ENCODE measurements around the gene ABCB9.
"Not testable (repeated sequence)": the region's sequence is repeated elsewhere in the genome, so short reads cannot be mapped to it uniquely, and the experiment has no call there.

Gene ABCB9

DNA sequence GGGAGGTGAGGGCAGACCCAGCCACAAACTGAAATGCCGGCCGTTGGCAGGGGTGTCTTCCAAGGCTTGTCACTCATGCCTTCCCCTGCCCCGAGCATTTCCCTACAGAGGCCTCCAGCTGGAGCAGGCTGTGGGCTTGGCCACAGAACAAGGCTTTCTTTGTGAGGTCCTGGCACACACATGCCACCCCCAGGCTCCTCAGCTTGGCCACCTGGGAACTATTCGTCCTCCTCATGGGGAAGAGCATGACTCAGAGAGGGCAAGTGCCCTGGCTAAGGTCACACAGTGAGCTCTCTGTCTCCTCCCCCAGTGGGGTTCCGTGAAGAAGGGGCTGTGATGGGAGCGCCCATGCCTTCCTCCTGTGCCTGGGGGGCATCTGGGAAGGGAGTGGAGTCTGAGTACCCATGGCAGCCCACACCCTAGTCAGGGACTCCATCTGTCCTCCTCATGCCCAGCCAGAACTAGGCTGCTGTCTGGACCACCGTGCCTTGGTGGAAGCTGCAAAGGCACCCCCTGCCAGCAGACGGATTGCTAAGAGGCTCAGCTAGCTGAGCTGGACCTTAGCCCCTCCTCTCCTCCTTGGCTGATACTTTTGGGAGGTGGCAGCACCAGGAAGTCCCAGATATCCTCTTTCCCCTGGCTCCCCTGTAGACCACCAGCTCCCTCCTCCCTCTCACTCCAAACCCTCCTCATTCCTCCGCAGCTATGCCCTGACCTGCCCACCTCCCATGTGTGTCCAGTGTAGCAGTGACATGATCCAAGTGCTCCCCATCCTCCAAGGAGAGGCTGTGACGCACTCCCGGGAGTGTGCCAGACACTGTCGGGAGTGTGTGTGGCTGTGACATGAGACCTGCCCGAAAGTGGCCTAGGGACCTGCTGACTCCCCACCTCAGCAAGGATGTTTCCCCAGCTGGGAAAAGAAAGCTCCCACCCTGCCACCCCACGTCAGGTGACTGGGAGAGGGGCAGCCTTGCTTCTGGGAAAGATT, 21.4 kb downstream of the ABCB9 start:
- DNase-seq = peak in 45 of 51 donors; percentile 16 to 92 (median 72)

DNA sequence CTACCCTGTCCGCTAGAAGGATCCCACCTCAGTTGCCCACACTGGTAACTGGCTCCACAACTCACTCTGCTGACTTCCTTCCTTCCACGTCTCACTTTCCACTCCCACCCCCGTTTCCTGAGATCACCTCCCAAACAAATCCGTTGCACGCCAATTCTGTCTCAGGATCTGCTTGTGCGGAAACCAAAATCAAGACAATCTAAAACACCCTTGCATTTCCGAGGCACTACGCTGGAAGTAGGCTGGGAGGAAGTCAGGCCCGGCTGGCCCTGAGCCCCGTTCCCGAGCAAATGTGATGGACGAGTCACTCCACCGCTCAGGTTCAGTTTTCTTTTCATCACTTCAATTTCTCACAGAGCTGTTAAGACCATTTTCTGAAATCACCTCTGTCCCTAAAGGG, 23.1 kb downstream of the ABCB9 start:
- peak in 2 of 51 donors; percentile 4 to 6 for DNase-seq

DNA sequence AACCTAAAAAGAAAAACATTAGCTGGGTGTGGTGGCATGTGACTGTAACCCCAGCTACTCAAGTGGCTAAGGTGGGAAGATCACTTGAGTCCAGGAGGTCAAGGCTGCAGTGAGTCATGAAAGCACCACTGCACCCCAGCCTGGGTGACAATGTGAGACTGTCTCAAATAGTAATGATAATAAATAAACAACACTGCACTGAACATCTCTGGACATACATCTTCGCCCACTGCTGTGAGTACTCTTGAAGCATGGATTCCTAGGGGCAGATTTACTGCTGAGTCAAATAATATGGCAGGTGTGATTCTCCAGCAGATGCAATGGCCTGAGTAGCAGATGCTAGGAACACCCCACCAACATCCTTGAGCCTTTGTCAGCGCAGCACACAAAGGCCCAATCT, 23.6 kb downstream of the ABCB9 start:
- DNase-seq = no peak

DNA sequence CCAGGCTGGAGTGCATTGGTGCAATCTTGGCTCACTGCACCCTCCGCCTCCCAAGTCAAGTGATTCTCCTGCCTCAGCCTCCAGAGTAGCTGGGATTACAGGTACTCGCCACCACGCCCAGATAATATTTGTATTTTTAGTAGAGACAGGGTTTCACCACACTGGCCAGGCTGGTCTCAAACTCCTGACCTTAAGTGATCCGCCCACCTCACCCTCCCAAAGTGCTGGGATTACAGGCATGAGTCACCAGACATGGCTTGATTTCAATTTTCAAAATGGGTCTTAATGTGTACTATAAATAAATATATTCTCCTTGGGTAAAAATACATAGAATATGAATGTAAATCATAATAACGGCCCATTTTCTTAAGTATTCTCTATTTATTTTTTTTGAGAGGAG, 24.9 kb downstream of the ABCB9 start:
- DNase-seq = not testable (repeated sequence)

DNA sequence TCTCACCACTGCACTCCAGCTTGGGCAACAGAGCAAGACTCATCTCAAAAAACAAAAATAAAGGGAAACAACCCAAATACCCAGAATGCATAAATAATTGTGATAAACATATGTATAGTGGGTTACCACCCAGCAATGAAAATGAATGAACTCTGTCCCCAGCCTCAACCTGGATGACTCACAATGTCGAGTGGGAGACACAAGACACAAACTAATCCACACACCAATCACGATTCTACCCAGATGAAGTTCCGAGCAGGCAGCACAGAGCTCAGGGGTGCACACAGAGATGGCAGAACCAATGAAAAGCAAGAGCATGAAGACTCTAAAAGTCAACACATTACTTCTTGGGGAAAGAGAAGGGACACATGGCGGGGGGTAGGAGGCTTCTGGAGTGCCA, 27.1 kb downstream of the ABCB9 start:
- no peak for DNase-seq

DNA sequence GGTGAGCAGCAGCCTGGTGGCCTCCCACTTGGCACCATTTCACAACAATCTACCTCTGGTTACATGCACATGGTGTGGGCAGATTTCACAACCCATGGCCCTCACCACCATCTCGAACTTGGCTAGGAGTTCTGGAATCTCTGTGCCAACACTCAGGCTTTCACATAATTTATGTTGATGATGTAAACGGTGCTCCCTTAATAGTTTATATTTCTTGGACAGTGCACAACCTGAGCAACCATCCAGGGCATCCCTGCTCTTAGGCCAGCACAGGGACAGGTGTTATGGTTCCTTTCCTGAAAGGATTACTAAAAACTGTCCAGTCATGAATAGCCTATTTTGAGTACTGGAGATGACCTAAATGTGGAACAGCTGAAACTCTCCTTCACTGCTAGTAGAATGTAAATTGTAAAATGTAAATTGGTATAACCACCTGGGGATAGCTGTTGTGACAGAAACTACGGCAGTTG, 28.6 kb downstream of the ABCB9 start:
- DNase-seq = no peak

DNA sequence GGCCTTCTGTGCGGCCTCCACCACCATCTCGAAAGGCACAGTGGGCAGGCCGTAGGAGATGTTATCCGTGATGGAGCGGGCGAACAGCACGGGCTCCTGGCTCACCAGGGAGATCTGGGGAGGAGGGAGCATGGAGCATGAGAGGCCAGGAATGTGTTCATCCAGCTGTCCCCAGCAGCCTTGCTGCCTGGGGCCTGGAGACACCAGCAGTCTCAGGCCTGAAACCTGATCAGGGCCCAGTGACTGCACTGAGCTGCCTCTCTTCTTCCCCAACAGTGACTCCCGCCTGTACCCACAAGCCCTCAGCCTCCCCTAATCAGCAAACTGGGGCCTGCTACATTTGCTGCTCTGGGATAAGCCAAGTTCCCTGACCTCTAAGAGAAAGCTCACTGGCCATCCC, 30.9 kb downstream of the ABCB9 start:
- DNase-seq = no peak

DNA sequence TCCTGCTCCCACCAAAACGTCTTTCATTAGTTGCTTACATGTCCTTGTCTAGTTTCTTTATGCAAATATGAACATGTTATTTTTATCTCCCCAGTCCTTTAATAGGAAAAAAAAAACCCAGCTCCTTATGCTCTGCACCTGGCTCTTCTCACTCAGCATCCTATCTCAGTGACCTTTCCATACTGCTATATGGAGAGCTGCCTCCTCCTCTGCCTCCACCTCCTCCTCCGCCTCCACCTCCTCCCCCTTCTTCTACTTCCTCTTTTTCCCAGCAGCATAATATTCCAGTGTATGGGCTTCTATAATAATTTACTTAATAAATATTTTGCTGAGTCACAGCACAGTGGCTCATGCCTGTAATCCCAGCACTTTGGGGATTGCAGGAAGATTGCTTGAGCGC, 31.5 kb downstream of the ABCB9 start:
- DNase-seq = no peak

DNA sequence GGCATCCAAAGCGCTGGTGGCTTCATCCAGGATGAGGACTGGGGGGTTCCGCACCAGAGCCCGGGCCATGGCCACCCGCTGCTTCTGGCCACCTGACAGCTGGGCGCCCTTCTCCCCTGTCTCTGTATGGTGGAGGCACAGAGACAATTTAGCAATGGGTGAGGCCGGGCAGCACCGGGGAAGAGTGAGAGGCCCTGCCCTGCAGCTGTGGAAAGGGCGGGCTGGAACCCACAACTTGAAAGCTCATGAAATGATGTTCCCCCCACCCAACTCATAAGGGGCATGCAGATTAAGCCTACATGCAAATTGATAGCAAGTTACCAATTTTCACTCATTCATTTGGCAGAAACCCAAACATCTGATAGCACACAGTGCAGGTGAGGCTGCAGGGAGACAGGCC, 34.1 kb downstream of the ABCB9 start:
- DNase-seq = no peak

DNA sequence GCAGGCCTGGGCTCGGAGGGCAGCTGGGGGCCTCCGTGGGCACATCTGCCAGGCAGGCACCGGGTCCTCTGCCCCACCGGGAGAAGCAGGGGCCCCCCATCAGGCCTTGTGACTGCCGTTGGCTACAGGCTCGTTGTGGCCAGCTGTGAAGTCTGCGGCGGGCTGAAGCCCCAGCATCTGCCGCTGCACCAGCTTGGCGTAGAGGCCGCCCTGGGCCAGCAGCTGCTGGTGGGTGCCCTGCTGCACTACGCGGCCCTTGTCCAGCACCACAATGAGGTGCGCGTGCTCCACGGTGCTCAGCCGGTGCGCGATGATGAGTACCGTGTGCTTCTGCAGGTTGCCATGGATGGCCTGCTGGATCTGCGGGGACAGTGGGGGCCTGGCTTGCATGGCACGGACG, 36.5 kb downstream of the ABCB9 start:
- DNase-seq = no peak

DNA sequence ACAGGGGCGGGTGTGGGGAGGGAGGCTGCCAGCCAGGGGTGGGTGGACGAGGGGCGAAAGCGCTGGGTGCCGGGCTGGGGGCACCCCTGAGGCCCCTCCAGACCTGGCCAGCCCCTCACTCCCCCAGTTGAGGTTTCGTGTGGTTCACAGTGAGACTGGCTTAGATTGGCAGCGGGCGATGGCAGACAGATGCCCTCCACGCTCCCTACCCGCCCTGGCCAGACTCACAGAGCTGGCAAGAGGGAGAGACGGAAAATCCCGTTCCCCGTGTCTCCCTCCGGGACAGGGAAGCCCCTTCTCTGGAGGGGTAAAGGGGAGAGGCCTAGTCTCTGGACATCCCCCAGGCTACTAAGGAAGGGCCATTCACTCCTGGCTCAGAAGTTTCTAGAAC, 37.1 kb downstream of the ABCB9 start:
- no peak for DNase-seq

DNA sequence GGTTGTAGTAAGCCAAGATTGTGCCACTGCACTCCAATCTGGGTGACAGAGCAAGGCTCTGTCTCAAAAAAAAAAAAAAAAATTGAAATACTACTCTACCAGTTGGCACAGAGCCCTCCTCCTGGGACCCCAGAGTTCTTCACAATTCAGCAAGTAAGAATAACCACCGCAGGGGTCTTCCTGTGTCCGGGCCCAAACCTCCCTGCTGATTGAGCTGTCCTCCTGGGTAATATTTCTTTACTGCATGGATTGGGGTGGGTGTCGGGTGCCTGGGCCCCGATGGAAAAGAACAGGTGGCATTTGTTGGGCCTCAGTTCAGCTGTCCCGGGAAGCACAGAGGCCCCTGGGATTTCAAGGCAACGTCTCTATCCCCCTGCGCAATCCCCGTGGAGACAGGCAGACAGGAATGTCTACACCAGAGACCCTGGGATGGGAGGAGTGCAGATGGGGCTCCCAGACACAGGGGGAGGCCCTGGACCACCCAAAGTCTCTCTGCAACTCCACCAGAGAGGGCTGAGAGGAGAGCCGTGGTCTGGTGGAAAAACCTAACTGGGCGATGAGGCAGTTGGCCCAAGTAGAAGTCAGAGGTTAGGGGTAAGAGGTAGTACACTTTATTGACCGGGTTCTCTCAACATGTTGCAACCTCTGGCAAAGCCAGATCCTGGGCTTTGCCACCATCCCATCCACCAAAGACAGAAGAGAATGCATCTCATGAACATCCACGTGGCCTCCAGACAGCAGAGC, 37.7 kb downstream of the ABCB9 start:
- no peak for DNase-seq

DNA sequence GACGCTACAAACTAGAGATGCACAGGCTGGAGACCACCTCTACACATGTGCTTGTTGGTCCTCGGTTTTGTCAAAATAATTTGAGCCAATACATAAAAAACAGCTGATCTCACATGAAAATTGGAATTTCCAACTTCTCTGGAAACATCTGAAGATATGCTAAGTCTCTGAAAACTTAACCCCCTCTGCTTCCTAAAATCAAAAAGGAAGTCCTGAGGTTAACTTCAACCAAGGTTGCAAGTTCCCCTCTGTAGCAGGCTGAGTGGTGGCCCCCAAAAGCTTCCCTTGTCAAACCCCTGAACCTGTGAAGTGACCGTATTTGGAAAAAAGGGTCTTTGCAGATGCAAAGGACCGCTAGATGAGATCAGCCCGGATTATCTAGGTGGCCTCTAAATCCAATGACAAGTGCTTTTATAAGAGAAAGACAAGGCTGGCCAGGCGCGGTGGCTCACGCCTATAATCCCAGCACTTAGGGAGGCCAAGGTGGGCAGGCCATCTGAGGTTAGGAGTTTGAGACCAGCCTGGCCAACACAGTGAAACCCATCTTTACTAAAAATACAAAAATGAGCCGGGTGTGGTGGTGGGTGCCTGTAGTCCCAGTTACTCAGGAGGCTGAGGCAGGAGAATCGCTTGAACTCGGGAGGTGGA, 38.4 kb downstream of the ABCB9 start:
- no peak for DNase-seq

DNA sequence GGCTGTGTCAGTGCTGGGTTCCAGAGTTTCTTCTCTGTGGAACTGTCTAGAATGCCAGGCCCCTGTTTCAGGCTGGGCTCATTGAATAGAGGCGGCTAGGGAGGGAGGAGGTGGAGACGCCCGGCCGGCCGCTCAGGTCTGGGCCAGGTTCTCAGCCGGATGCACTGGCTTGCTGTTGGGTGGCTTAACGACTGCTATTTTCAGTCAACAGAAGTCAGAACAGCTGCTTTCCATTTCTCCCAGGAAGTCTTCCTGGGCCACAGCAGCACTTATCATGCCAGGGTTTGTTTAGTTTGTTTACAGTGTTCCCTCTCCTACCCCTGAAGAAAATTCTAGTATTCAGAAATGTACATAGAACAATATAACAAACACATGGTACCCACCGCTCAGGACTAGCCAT, 44.3 kb downstream of the ABCB9 start:
- DNase-seq = no peak

DNA sequence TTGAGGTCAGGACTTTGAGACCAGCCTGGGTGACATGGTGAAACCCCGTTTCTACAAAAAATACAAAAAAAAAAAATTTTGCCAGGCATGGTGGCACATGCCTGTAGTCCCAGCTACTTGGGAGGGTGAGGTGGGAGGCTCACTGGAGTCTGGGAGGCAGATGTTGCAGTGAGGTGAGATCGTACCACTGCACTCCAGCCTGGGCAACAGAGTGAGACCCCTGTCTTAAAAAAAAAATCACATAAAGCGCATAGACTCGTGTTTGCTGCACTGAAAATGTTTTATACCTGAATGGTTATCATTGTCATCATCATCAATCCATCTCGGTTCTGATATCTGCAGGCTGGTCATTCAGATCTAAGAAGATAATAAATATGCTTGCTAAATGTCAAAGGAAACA, 45.6 kb downstream of the ABCB9 start:
- no peak for DNase-seq

DNA sequence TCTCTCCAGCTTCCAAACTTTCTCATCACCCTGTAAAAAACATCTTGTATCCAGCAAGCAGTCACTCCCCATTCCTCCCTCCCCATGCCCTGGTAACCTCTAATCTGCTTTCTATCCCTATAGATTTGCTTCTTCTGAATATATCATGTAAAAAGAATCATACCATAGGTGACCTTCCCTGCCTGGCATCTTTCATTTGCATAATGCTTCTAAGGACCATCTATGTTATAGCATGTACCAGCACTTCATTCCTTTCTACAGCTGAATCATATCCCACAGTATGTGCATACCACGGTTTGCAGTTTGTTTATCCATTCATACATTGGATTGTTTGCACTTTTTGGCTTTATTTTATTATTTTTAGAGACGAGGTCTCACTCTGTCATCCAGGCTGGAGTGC, 47.4 kb downstream of the ABCB9 start:
- no peak for DNase-seq

DNA sequence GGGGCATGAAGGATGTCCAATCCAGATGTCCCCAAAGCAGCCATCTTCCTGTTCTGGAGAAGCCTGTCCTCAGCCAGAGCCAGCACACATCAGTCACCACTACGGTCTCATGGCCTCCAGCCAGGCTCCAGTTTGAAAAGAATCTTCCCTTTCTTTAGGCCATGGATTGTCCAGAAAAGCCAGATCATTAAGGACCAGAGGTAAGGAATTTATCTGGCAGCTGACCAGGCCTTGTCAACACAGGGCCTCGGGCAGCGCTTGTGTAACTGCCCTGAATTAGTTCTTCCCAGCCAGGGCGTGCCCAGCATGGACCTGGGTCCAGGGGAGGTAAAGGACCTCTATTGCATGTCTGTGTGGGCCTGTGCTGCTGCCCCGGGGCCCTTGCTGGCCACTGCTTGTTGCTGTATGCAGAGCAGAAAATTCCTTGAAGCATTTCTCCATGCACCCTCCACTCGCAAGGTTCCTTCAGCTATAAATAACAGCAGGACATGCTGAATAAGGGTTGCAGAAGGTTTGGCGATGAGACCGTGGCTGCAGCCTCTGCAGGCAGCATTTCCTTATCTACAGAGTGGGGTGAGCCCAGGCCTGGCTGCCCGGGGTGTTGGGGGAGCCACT, 48.6 kb downstream of the ABCB9 start:
- DNase-seq = peak in 6 of 51 donors; percentile 4 to 17 (median 8)

DNA sequence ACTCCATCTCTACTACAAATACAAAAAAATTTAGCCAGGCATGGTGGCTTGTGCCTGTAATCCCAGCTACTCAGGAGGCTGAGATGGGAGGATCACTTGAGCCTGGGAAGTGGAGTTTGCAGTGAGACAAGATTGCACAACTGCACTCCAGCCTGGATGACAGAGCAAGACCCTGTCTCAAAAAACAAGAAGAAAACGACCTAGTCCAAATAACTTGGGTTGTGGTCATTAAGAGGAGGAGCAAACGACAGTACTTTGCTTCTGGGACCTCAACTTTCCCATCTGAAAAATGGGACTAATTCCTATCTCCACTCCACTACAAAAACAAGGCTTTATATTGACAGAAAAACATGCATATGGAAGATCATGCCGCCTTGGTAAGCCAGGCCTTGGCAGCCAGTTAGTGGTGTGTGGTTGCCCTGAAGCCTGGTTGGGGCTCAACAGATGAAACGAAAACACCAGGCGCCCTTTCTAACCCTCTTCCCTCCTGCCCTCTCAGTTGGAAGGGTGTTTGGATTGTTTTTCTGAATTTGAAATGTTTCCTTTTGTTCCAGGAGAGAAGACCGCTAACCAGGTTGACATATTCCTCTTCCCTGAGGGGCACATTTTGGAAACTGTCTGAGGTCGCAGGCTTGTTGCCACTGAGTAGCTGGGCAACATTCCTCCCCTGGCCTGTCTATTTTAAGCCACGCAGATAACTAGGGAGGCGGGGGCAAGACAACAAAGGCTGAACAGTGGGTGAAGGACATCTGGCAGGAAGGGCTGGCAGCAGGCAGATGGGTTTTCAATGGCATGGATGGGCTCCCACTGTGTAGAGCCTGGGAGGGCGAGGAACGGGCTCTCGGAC, 56.6 kb downstream of the ABCB9 start:
- peak in 31 of 51 donors; percentile 13 to 80 (median 49) for DNase-seq

DNA sequence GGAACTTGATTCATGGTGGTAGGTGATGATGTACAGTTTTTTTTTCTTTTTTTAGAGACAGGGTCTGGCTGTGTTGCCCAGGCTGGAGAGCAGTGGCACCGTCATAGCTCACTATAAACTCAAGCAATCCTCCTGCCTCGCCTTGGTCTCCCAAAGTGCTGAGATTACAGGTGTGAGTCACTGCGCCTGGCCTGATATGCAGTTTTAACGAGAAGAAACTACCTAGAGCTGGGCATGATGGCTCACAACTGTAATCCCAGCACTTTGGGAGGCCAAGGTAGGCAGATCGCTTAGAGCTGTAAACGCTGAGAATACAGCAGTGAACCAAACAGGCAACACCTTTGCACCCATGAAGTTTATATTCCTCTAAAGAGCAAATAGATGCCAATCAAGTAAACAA, 57.3 kb downstream of the ABCB9 start:
- DNase-seq = no peak

DNA sequence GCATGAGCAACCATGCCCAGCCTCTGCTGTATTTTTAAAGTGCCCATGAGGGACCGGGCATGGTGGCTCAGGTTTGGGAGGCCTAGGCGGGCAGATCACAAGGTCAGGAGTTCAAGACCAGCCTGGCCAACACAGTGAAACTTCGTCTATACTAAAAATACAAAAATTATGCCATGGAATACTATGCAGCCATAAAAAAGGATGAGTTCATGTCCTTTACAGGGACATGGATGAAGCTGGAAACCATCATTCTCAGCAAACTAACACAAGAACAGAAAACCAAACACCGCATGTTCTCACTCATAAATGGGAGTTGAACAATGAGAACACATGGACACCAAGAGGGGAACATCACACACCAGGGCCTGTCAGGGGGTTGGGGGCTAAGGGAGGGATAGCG, 61.0 kb downstream of the ABCB9 start:
- not testable (repeated sequence) for DNase-seq

DNA sequence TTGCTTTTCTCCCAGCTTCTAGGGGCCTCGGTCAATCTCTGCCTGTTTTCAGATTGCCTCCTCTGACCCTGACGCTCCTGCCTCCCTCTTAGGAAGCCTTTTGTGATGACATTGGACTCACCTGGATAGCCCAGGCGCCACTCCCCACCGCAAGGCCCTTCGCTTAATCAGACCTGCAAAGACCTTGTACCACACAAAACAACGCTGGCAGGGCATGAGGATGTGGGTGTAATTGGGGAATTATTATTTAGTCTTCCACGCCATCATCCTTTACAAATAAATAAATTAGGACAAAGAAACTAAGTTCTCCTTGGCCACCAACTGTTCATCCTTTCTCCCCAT, 62.6 kb downstream of the ABCB9 start:
- no peak for DNase-seq
